K562 (cell line): ENCODE measurements around the gene CLCN6. TPM values are rescaled to one million over a fixed set of nuclear protein-coding genes. Genes with fewer than 3 reads are reported as not detected.

Source experiments
- ATF2 ChIP-seq: sonication (generic); formaldehyde crosslinking; IDR thresholded peaks from 2 replicates; pipeline ENCODE4 v1.8.1; 2022; ENCODE audit warnings: missing genetic modification reagents
- CHCHD3 ChIP-seq: fragments of 250-450 bp; sonication (Bioruptor Pico); IDR thresholded peaks from 2 replicates; pipeline ENCODE4 v2.1.2; 2022; ENCODE audit warnings: mild to moderate bottlenecking
- CREB1 ChIP-seq, 2 experiments: sonication (generic) in 1 of 2; formaldehyde crosslinking in 1 of 2; IDR thresholded peaks; 2 replicates each; pipeline versions ENCODE4 v1.6.1 to v1.8.0; 2012 to 2022; ENCODE audit warnings: inconsistent platforms in 1 of 2, mild to moderate bottlenecking in 1 of 2, missing genetic modification reagents in 1 of 2, moderate library complexity in 1 of 2
- ELK1 ChIP-seq: sonication (generic); formaldehyde crosslinking; IDR thresholded peaks from 2 replicates; pipeline ENCODE4 v1.8.1; 2022; ENCODE audit warnings: missing genetic modification reagents
- HDGF ChIP-seq: fragments of 450-650 bp; IDR thresholded peaks from 2 replicates; pipeline ENCODE4 v1.6.1; 2016
- JUND ChIP-seq, 2 experiments: IDR thresholded peaks; 2 replicates in 1 of 2; 3 replicates in 1 of 2; pipeline ENCODE4 v1.6.1; 2011; ENCODE audit warnings: borderline replicate concordance in 2 of 2, low read depth in 2 of 2, low read length in 2 of 2, improper control_type of control experiment in 1 of 2, missing biosample characterization in 1 of 2, missing genetic modification characterization in 1 of 2, missing genetic modification reagents in 1 of 2
- MAZ ChIP-seq, 2 experiments: fragments of 450-650 bp in 1 of 2; sonication (generic) in 1 of 2; formaldehyde crosslinking; IDR thresholded peaks in 1 of 2; conservative IDR thresholded peaks in 1 of 2; 2 replicates each; pipeline versions ENCODE4 v1.4.0 to v1.5.0; 2020; ENCODE audit warnings: mild to moderate bottlenecking in 1 of 2, missing genetic modification reagents in 1 of 2
- MXI1 ChIP-seq: IDR thresholded peaks from 2 replicates; pipeline ENCODE4 v1.6.1; 2011; ENCODE audit warnings: low read depth, mild to moderate bottlenecking, improper control_type of control experiment, low read length
- PCBP1 ChIP-seq: fragments of 200-400 bp; formaldehyde crosslinking; IDR thresholded peaks from 2 replicates; pipeline ENCODE4 v1.6.1; 2018; ENCODE audit warnings: mild to moderate bottlenecking, low read depth, low read length; ENCODE audit not compliant: poor library complexity, severe bottlenecking
- PTBP1 ChIP-seq: fragments of 200-400 bp; formaldehyde crosslinking; IDR thresholded peaks from 2 replicates; pipeline ENCODE4 v1.6.1; 2017; ENCODE audit warnings: low read depth, low read length
- SMC3 ChIP-seq: conservative IDR thresholded peaks from 2 replicates; pipeline ENCODE4 v1.6.1; 2011; ENCODE audit warnings: low read depth, low read length, improper control_type of control experiment; ENCODE audit not compliant: insufficient read depth
- THAP12 ChIP-seq: fragments of 250-450 bp; sonication (Bioruptor Pico); IDR thresholded peaks from 2 replicates; pipeline ENCODE4 v1.9.0; 2021; ENCODE audit warnings: mild to moderate bottlenecking, inconsistent platforms
- VEZF1 ChIP-seq: fragments of 200-800 bp; sonication (Bioruptor generic); IDR thresholded peaks from 2 replicates; pipeline ENCODE4 v1.6.1; 2017; ENCODE audit warnings: missing genetic modification characterization, missing compliant biosample characterization
- ZNF507 ChIP-seq: conservative IDR thresholded peaks from 2 replicates; pipeline ENCODE4 v1.6.1; 2017; ENCODE audit warnings: missing genetic modification characterization, missing compliant biosample characterization
- ZNF639 ChIP-seq, 2 experiments: fragments of 200-800 bp in 1 of 2; sonication (Bioruptor generic) in 1 of 2; sonication (generic) in 1 of 2; formaldehyde crosslinking in 1 of 2; IDR thresholded peaks in 1 of 2; conservative IDR thresholded peaks in 1 of 2; 2 replicates each; pipeline versions ENCODE4 v1.5.0 to v1.6.1; 2016 to 2020; ENCODE audit warnings: missing compliant biosample characterization in 1 of 2, missing genetic modification characterization in 1 of 2, missing genetic modification reagents in 1 of 2
- ZNF79 ChIP-seq: fragments of 250-450 bp; sonication (Bioruptor Pico); IDR thresholded peaks from 2 replicates; pipeline ENCODE4 v1.4.0; 2020; ENCODE audit warnings: low read depth, mild to moderate bottlenecking, moderate library complexity
- polyA plus RNA-seq, 8 experiments: library from polyadenylated mRNA; depleted of rRNA in 4 of 8; stranded (reverse) in 5 of 8; unstranded in 3 of 8; fragments of >200 nt; fragmentation: Nextera tagmentation in 2 of 8; fragmentation: Illumina TruSeq in 1 of 8; extraction: Ambion mirVana in 2 of 8; extraction: Trizol in 1 of 8; gene quantifications; 2 replicates each; pipeline versions ENCODE4 v1.2.1 to v1.2.3, GENCODE V29; 2011 to 2014; ENCODE audit warnings: inconsistent platforms in 1 of 8, missing spikeins in 1 of 8
- total RNA-seq, 7 experiments: library from RNA; depleted of rRNA in 6 of 7; stranded (reverse); fragments of >200 nt in 6 of 7; fragmentation: Illumina TruSeq in 2 of 7; extraction: Trizol in 2 of 7; gene quantifications; 2 replicates each; pipeline versions ENCODE4 v1.2.1 to v1.2.3, GENCODE V29; 2011 to 2021; ENCODE audit warnings: low replicate concordance in 1 of 7

CLCN6 gene
- total and polyA plus RNA-seq, 9 of the 15 experiments (the other 6 are each of a cell fraction or from before 2014, with no cell fraction given), result 2.0 to 21.8 (median 13.6) TPM

GRCh38 chr1:11805422-11806306, at the start of gene CLCN6, which contains the start of gene MTHFR (continued):
- peak; percentile 91 for TF ChIP-seq CREB1 (IDR thresholded peaks at IDR 0.05)
- TF ChIP-seq CREB1 (CRISPR knock-in tag; IDR thresholded peaks at IDR 0.05), result peak; percentile 92
- peak; percentile 53 for TF ChIP-seq PCBP1
- peak; percentile 54; the same call in 1 of the 2 replicates for TF ChIP-seq ZNF79
- peak in 1 of 2 experiments; percentile 83; a peak in 2 of 4 replicates for TF ChIP-seq ZNF639 (CRISPR knock-in tag; conservative IDR thresholded peaks at IDR 0.05 in 1 of 2, IDR thresholded peaks at IDR 0.05 in 1 of 2)
- TF ChIP-seq HDGF, result no peak
- no peak for TF ChIP-seq MXI1
- no peak for TF ChIP-seq ELK1 (CRISPR knock-in tag)
- peak; percentile 91 for TF ChIP-seq JUND (IDR thresholded peaks at IDR 0.05; ENCODE audit: borderline replicate concordance, low read depth, low read length)
- peak; percentile 79; the same call in 1 of the 3 replicates for TF ChIP-seq JUND (tag; IDR thresholded peaks at IDR 0.05; ENCODE audit: borderline replicate concordance, low read depth, low read length)
- TF ChIP-seq ATF2, result no peak
- peak; percentile 95 to 98; a peak in 3 of 4 replicates for TF ChIP-seq MAZ (CRISPR knock-in tag; conservative IDR thresholded peaks at IDR 0.05 in 1 of 2, IDR thresholded peaks at IDR 0.05 in 1 of 2)
- no peak for TF ChIP-seq VEZF1 (CRISPR knock-in tag)
- peak; percentile 84 for TF ChIP-seq THAP12 (CRISPR knock-in tag)
- no peak for TF ChIP-seq SMC3
- TF ChIP-seq ZNF507 (tag), result no peak
- no peak for TF ChIP-seq PTBP1
- TF ChIP-seq CHCHD3, result peak; percentile 90; the same call in 1 of the 2 replicates
